Suprapubic skin (tissue), 4 donors: ENCODE results near the gene ZDHHC11B. TPM values are rescaled to one million over a fixed set of nuclear protein-coding genes. Genes with fewer than 3 reads are reported as not detected.
"Not testable (repeated sequence)": the region's sequence is repeated elsewhere in the genome, so short reads cannot be mapped to it uniquely, and the experiment has no call there.

ENCODE experiments used
- DNase-seq, 2 donors: peaks; one replicate each; pipeline ENCODE4 v3.0.0-alpha.2; 2019; ENCODE audit warnings: low spot score in 2 of 2
- H3K27ac ChIP-seq: fragments of 200-600 bp; sonication (generic); one replicate; pipeline ENCODE4 v1.5.1; 2019
- H3K27me3 ChIP-seq: fragments of 200-600 bp; sonication (generic); one replicate; pipeline ENCODE4 v1.5.1; 2019
- H3K36me3 ChIP-seq: fragments of 200-600 bp; sonication (generic); one replicate; pipeline ENCODE4 v1.5.1; 2019
- H3K4me1 ChIP-seq: fragments of 200-600 bp; sonication (generic); one replicate; pipeline ENCODE4 v1.5.1; 2019
- H3K4me3 ChIP-seq: fragments of 200-600 bp; sonication (generic); one replicate; pipeline ENCODE4 v1.5.1; 2019; ENCODE audit warnings: mild to moderate bottlenecking
- H3K9me3 ChIP-seq: fragments of 200-600 bp; sonication (generic); one replicate; pipeline ENCODE4 v1.5.1; 2019
- EP300 ChIP-seq: sonication (generic); formaldehyde crosslinking; IDR thresholded peaks from one replicate; pipeline ENCODE4 v1.6.1; 2017; ENCODE audit warnings: antibody characterized with exemption
- POLR2A ChIP-seq, 2 donors: fragments of 450-650 bp; IDR thresholded peaks; one replicate each; pipeline ENCODE4 v1.6.1; 2017; ENCODE audit warnings: antibody characterized with exemption in 2 of 2, mild to moderate bottlenecking in 2 of 2, moderate library complexity in 2 of 2
- POLR2AphosphoS5 ChIP-seq, 3 donors: sonication (generic); formaldehyde crosslinking; IDR thresholded peaks; one replicate each; pipeline ENCODE4 v1.6.1; 2017; ENCODE audit warnings: antibody characterized with exemption in 3 of 3
- WGBS: methylation state at CpG from one replicate; pipeline ENCODE4 v1.1.5; 2018; 5-methylcytosine and 5-hydroxymethylcytosine counted together
- total RNA-seq, 4 donors: library from RNA; depleted of rRNA; stranded (reverse); fragments of >200 nt; gene quantifications; one replicate each; pipeline ENCODE4 v1.1.0, GENCODE V29; 2016
- TF ChIP-seq, protein P1 (sequence below), 2 donors: fragments of 200-600 bp in 1 of 2; fragments of 450-650 bp in 1 of 2; sonication (generic) in 1 of 2; IDR thresholded peaks; one replicate each; pipeline ENCODE4 v1.5.1; 2016 to 2019; ENCODE audit warnings: antibody characterized with exemption in 2 of 2, mild to moderate bottlenecking in 1 of 2, moderate library complexity in 1 of 2

Gene ZDHHC11B
- total RNA-seq, 4 donors from 2014 or later, result 9.3 to 35.2 (median 19.4) TPM

DNA sequence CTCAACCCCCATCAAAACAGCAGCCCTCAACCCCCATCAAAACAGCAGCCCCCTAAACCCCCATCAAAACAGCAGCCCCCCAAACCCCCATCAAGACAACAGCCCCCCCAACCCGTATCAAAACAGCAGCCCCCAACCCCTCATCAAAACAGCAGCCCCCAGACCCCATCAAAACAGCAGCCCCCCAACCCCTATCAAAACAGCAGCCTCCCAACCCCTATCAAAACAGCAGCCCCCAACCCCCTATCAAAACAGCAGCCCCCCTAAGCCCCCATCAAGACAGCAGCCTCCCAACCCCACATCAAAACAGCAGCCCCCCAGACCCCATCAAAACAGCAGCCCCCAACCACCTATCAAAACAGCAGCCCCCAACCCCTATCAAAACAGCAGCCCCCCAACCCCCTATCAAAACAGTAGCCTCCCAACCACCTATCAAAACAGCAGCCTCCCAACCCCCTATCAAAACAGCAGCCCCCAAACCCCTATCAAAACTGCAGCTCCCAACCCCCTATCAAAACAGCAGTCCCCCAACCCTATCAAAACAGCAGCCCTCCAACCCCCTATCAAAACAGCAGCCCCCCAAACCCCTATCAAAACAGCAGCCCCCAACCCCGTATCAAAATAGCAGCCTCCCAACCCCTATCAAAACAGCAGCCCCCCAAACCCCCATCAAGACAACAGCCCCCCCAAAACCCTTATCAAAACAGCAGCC lies 92.6 kb downstream of the ZDHHC11B start:
- TF ChIP-seq POLR2A (IDR thresholded peaks at IDR 0.05) (no peak), EP300 (no peak), POLR2AphosphoS5 (IDR thresholded peaks at IDR 0.05) (no peak)
- TF ChIP-seq, protein P1, sequence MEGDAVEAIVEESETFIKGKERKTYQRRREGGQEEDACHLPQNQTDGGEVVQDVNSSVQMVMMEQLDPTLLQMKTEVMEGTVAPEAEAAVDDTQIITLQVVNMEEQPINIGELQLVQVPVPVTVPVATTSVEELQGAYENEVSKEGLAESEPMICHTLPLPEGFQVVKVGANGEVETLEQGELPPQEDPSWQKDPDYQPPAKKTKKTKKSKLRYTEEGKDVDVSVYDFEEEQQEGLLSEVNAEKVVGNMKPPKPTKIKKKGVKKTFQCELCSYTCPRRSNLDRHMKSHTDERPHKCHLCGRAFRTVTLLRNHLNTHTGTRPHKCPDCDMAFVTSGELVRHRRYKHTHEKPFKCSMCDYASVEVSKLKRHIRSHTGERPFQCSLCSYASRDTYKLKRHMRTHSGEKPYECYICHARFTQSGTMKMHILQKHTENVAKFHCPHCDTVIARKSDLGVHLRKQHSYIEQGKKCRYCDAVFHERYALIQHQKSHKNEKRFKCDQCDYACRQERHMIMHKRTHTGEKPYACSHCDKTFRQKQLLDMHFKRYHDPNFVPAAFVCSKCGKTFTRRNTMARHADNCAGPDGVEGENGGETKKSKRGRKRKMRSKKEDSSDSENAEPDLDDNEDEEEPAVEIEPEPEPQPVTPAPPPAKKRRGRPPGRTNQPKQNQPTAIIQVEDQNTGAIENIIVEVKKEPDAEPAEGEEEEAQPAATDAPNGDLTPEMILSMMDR (IDR thresholded peaks at IDR 0.05), result no peak
- no peaks in the 10 kb centered on the region for H3K9me3 ChIP-seq
- no peaks in the 10 kb centered on the region for H3K27me3 ChIP-seq
- no peak for DNase-seq
- H3K4me1 ChIP-seq, result peaks cover 11% of the 10 kb centered on the region
- peak overlapping the region; percentile 65 for H3K4me3 ChIP-seq
- WGBS, result 22% methylated on average over 2 of the region's 2 CpGs
- no peak overlapping the region for H3K27ac ChIP-seq
- no peaks in the 10 kb centered on the region for H3K36me3 ChIP-seq

DNA sequence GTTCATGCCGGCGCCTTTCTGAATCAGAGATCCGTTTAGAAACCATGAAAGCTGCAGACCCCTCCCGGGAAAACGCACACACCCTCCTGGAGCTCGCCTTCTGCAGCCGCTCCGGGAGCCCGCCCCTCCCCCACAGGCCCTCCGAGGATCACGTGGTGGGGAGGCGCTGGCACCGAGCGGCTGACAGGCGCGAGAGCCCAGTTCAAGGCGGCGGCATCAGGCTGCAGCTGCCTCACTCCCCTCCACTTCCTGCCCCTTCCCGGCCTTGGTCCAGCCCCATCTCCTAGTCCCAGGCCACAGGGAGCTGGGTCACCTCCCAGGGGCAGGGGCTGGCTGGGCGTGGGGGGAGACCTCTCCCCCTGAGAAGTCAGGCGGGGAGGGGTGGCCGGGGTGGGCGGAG lies 93.5 kb downstream of the ZDHHC11B start:
- peaks cover 11% of the 10 kb centered on the region for H3K4me1 ChIP-seq
- not testable (repeated sequence) for H3K36me3 ChIP-seq, H3K27me3 ChIP-seq, H3K4me3 ChIP-seq, H3K9me3 ChIP-seq, DNase-seq, H3K27ac ChIP-seq
- no CpG with 5 or more reads among the region's 23 CpGs for WGBS

DNA sequence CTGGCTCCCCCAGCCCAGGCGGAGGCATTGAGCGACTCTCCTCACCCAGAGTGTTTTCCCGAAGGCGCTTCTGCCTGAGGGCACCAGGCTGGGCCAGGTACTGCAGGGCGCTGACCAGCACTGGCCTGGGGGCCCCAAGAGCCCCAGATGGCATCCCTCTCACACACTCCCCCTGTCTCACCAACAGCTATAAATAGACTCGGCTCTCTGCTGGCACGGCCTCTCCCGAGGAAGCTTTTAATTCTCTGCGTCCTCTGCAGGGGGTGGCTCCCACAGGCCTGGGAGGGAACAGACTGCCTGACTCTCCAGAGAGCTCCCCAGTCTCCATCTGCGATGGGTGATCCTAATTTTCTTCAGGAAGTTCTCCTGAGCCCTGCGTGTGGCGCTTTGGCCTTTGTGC lies 94.2 kb downstream of the ZDHHC11B start:
- H3K4me1 ChIP-seq, result peaks cover 11% of the 10 kb centered on the region
- not testable (repeated sequence) for H3K27ac ChIP-seq, H3K4me3 ChIP-seq, DNase-seq, H3K9me3 ChIP-seq, H3K36me3 ChIP-seq, H3K27me3 ChIP-seq
- no CpG with 5 or more reads among the region's 12 CpGs for WGBS

DNA sequence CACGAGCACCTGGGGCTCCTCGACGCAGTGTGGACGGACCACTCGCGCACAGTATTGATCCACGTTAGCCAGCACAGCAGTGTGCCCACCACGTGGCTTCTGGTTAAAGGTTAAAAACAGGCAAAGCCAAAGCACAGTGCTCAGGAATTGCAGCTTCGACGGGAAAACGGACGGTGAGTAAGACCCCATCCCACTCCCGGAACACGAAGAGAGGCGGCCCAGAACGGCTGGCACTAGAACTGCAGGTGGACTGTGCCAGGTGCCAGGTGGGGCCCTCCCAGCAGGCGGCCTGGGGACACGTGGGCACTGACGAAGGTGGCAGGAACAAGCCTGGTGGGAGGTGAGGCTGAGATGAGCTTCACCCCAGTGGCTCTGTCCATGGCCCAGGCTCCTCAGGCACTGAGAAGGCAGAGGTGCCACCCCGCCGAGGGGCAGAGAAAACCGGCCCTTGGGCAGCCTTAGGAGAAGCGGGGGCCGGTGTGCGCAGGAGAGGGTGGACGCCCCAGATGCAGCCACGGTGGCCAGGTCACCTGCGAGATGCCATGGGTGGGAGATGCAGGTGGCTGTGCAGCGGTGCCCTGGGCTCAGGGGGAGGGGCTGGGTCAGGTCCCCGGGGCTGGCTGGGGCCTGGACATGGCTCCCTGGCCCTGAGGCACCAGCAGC lies 96.0 kb downstream of the ZDHHC11B start:
- H3K36me3 ChIP-seq, H3K27me3 ChIP-seq, H3K9me3 ChIP-seq, H3K4me3 ChIP-seq, H3K4me1 ChIP-seq, H3K27ac ChIP-seq: not testable (repeated sequence)
- 82% methylated on average over 16 of the region's 30 CpGs for WGBS
- peak in 1 of 2 donors; percentile 66 for DNase-seq

DNA sequence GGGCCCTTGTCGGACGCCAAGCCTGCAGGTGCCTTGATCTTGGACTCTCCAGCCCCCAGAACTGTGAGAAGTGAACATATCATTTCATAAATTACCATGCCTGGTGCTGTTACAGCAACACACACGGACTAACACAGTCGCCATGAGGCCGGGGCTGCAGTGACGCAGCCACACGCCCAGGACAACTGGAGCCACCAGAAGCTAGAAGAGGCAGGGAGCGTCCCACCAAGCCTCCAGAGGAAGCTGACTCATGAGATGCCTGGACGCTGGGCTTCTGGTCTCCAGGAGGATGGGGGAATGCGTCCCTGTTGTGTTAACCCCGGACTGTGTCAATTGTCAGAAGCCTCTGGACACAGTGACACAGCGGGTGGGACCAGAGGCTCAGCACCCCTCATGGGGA lies 97.6 kb downstream of the ZDHHC11B start:
- H3K36me3 ChIP-seq, H3K27me3 ChIP-seq, H3K4me3 ChIP-seq, DNase-seq, H3K9me3 ChIP-seq, H3K4me1 ChIP-seq, H3K27ac ChIP-seq: not testable (repeated sequence)
- WGBS, result 67% methylated on average over 6 of the region's 12 CpGs

DNA sequence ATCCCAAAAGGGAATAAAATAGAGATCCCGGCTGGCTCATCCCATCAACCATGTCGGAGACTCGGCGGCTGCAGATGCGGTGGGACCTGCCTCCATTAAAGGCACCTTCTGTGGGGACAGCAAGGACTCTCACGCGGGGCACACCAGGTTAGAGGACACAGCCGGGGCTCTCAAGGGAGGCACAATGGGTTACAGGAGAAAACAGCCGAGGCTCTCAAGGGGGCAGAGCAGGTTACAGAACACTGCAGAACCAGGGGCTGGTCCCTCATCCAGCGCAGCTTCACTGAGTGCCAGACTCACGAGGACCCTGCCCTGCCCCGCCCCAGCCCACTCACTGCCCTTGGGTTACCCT lies 98.4 kb downstream of the ZDHHC11B start:
- H3K27ac ChIP-seq, H3K4me3 ChIP-seq, H3K9me3 ChIP-seq, H3K36me3 ChIP-seq, DNase-seq, H3K27me3 ChIP-seq, H3K4me1 ChIP-seq: not testable (repeated sequence)
- WGBS, result 90% methylated on average over 10 of the region's 12 CpGs

DNA sequence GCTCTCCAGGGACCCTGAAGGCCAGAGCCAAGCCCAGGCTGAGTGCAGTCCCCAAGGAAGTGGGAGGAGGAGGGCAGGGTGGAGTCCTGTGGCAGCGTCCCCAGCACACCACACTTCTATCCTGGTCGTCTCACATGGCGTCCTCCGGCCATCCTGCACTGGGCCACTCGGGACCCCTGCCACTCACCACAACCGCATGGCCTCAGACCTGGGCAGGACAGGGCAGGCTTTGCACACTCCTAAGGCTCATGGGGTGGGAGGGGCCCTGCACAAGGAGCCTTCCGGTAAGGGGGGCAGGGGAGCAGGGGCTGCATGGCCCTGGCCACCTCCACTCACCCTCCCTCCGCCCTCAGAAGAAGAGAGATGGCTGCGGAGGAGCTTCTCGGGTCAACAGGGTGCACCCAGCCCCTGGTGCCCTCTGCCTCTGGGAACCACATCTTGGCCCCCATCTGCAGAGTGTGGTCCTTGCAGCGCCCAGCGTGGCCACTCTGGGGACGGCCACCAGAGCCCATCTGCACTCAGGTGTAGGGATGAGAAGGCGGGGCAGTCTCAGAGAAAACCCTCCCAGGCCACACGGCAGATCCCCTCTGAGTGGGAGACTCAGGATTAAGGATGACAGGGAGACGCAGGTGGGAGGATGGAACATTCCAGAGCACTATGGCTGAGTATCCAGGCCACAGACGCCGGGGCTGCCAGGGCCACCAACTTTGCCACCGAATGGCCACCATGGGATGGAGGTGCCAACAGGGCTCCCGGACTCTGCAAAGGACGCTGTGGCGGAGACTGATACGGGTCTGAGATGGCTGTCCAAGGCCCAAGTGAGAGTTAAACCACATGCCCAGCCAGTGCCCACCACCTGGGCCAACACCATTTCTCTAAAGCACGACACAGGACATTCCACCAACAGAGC lies 99.0 kb downstream of the ZDHHC11B start:
- TF ChIP-seq, protein P1 (IDR thresholded peaks at IDR 0.05), result no peak
- TF ChIP-seq EP300 (no peak), POLR2AphosphoS5 (IDR thresholded peaks at IDR 0.05) (no peak), POLR2A (IDR thresholded peaks at IDR 0.05) (no peak)
- DNase-seq, result peak in 1 of 2 donors; percentile 60
- H3K36me3 ChIP-seq, result no peaks in the 10 kb centered on the region
- H3K4me1 ChIP-seq, result no peaks in the 10 kb centered on the region
- WGBS, result 78% methylated on average over 12 of the region's 24 CpGs
- no peaks in the 10 kb centered on the region for H3K9me3 ChIP-seq
- H3K27ac ChIP-seq, result no peak overlapping the region
- no peaks in the 10 kb centered on the region for H3K27me3 ChIP-seq
- no peak overlapping the region for H3K4me3 ChIP-seq
